Ishikawa (cell line): ENCODE measurements around the gene CUL3.

ENCODE experiments used
- CEBPB ChIP-seq: IDR thresholded peaks from 2 replicates; pipeline ENCODE4 v1.6.1; 2012
- CREB1 ChIP-seq: IDR thresholded peaks from 2 replicates; pipeline ENCODE4 v1.6.1; 2012; ENCODE audit warnings: low read depth
- EGR1 ChIP-seq: IDR thresholded peaks from 2 replicates; pipeline ENCODE4 v1.6.1; 2012
- EP300 ChIP-seq: IDR thresholded peaks from 2 replicates; pipeline ENCODE4 v1.6.1; 2012; ENCODE audit warnings: borderline replicate concordance
- FOXM1 ChIP-seq: IDR thresholded peaks from 2 replicates; pipeline ENCODE4 v1.6.1; 2012; ENCODE audit warnings: low read depth, borderline replicate concordance
- MAX ChIP-seq: IDR thresholded peaks from 2 replicates; pipeline ENCODE4 v1.6.1; 2012
- NFIC ChIP-seq: IDR thresholded peaks from 2 replicates; pipeline ENCODE4 v1.6.1; 2012
- RAD21 ChIP-seq: IDR thresholded peaks from 2 replicates; pipeline ENCODE4 v1.6.1; 2012; ENCODE audit warnings: low read depth
- REST ChIP-seq: IDR thresholded peaks from 2 replicates; pipeline ENCODE4 v1.6.1; 2012; ENCODE audit warnings: low read depth, mild to moderate bottlenecking
- TAF1 ChIP-seq: IDR thresholded peaks from 2 replicates; pipeline ENCODE4 v1.6.1; 2012; ENCODE audit warnings: low read depth, mild to moderate bottlenecking
- TCF12 ChIP-seq: IDR thresholded peaks from 2 replicates; pipeline ENCODE4 v1.6.1; 2012; ENCODE audit warnings: low read depth
- TEAD4 ChIP-seq: IDR thresholded peaks from 2 replicates; pipeline ENCODE4 v1.6.1; 2012
- USF1 ChIP-seq: IDR thresholded peaks from 2 replicates; pipeline ENCODE4 v1.6.1; 2012
- YY1 ChIP-seq: IDR thresholded peaks from 2 replicates; pipeline ENCODE4 v1.6.1; 2012; ENCODE audit warnings: low read depth
- ZBTB7A ChIP-seq: IDR thresholded peaks from 2 replicates; pipeline ENCODE4 v1.6.1; 2012; ENCODE audit warnings: low read depth

The CUL3 gene

GRCh38 chr2:224573724-224574123, 11.4 kb downstream of the CUL3 start:
- TF ChIP-seq TEAD4, result no peak
- TF ChIP-seq YY1, result no peak
- no peak for TF ChIP-seq RAD21
- no peak for TF ChIP-seq CREB1
- no peak for TF ChIP-seq USF1
- no peak for TF ChIP-seq NFIC
- no peak for TF ChIP-seq MAX
- no peak for TF ChIP-seq EP300
- no peak for TF ChIP-seq CEBPB
- TF ChIP-seq ZBTB7A, result no peak
- no peak for TF ChIP-seq REST
- TF ChIP-seq TCF12, result no peak
- TF ChIP-seq TAF1, result no peak
- TF ChIP-seq FOXM1, result no peak
- TF ChIP-seq EGR1, result no peak

GRCh38 chr2:224572338-224572737, 12.8 kb downstream of the CUL3 start:
- no peak for TF ChIP-seq TCF12
- TF ChIP-seq ZBTB7A, result no peak
- no peak for TF ChIP-seq FOXM1
- TF ChIP-seq EGR1, result no peak
- TF ChIP-seq EP300, result no peak
- TF ChIP-seq TAF1, result no peak
- TF ChIP-seq CREB1, result no peak
- TF ChIP-seq REST, result no peak
- no peak for TF ChIP-seq RAD21
- TF ChIP-seq YY1, result no peak
- TF ChIP-seq TEAD4, result no peak
- no peak for TF ChIP-seq CEBPB
- TF ChIP-seq NFIC, result no peak
- no peak for TF ChIP-seq MAX
- TF ChIP-seq USF1, result no peak

- TF ChIP-seq ZBTB7A, result no peak
- TF ChIP-seq CREB1, result no peak
- no peak for TF ChIP-seq TCF12
- no peak for TF ChIP-seq TAF1
- TF ChIP-seq NFIC, result no peak
- no peak for TF ChIP-seq YY1
Measured at GRCh38 chr2:224570328-224570993, 14.7 kb downstream of the CUL3 start.

- TF ChIP-seq TAF1, result no peak
- no peak for TF ChIP-seq MAX
- no peak for TF ChIP-seq TCF12
- TF ChIP-seq YY1, result no peak
- TF ChIP-seq NFIC, result no peak
- TF ChIP-seq EP300, result no peak
- no peak for TF ChIP-seq TEAD4
- no peak for TF ChIP-seq CREB1
- TF ChIP-seq REST, result no peak
- TF ChIP-seq FOXM1, result no peak
- TF ChIP-seq ZBTB7A, result no peak
- no peak for TF ChIP-seq EGR1
- TF ChIP-seq RAD21, result no peak
- no peak for TF ChIP-seq USF1
- TF ChIP-seq CEBPB, result no peak
Measured at GRCh38 chr2:224569654-224570053, 15.5 kb downstream of the CUL3 start.
